ENCODE measurements around the gene SGO1. TPM values are rescaled to one million over a fixed set of nuclear protein-coding genes. Genes with fewer than 3 reads are reported as not detected.

Gene SGO1
- total RNA-seq, 4 donors from 2014 or later: 0.33 to 0.67 (median 0.46) TPM; not detected in 1

DNA sequence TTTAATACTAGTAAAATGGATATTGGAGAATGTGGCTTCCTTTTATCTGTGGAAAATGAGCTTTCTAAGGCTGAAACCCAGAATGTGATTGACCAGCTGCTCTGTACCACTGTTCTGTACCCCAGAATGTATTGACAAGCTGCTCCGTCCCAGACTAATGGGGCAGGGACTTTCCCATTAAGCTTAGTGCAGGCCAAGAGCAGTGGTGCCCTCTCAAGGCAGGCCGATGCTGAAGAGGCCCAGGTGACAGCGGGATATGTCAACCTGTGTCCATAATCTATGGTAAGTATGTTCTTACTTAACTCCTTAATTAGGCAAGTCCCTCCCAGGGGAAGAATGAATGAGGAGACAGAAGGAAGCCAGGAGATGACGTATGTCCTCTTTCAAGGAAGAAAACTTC lies 31.1 kb downstream of the SGO1 start:
- H3K36me3 ChIP-seq: no peaks in the 10 kb centered on the region
- no peaks in the 10 kb centered on the region for H3K9me3 ChIP-seq
- 89 to 94% methylated on average over 4 of the region's 4 CpGs for WGBS, 2 donors
- no peak overlapping the region for H3K27ac ChIP-seq
- no peak overlapping the region for H3K4me3 ChIP-seq (replicated peaks in 1 of 3)
- DNase-seq: no peak
- intact Hi-C loops (cut with DNase I): no loop called here
- H3K4me1 ChIP-seq: no peaks in the 10 kb centered on the region
- TF ChIP-seq POLR2A (IDR thresholded peaks at IDR 0.05): no peak
- TF ChIP-seq, protein P1, sequence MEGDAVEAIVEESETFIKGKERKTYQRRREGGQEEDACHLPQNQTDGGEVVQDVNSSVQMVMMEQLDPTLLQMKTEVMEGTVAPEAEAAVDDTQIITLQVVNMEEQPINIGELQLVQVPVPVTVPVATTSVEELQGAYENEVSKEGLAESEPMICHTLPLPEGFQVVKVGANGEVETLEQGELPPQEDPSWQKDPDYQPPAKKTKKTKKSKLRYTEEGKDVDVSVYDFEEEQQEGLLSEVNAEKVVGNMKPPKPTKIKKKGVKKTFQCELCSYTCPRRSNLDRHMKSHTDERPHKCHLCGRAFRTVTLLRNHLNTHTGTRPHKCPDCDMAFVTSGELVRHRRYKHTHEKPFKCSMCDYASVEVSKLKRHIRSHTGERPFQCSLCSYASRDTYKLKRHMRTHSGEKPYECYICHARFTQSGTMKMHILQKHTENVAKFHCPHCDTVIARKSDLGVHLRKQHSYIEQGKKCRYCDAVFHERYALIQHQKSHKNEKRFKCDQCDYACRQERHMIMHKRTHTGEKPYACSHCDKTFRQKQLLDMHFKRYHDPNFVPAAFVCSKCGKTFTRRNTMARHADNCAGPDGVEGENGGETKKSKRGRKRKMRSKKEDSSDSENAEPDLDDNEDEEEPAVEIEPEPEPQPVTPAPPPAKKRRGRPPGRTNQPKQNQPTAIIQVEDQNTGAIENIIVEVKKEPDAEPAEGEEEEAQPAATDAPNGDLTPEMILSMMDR (IDR thresholded peaks at IDR 0.05): no peak
- H3K27me3 ChIP-seq: no peaks in the 10 kb centered on the region

DNA sequence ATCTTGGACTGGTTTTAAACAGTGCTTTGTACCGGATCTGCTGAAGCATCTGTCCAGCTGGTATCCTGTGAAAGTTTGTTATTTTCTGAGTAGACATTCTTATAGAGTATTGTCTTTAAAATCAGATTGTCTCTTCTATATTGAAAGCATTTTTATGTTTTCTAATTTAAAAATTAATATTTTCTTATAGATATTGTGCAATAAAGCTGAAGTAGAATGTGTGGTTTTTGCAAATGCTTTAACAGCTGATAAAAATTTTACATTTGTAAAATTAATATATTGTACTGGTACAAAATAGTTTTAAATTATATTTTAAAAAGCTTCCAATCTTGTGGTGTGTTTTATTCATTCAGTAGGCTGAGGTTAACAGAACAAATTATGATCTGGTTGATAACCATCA lies 31.9 kb downstream of the SGO1 start:
- TF ChIP-seq POLR2A (IDR thresholded peaks at IDR 0.05): no peak
- TF ChIP-seq, protein P1 (IDR thresholded peaks at IDR 0.05): no peak
- 94% methylated on average over 1 of the region's 1 CpG for WGBS, 2 donors
- H3K4me3 ChIP-seq (replicated peaks in 1 of 3): no peak overlapping the region
- H3K36me3 ChIP-seq: no peaks in the 10 kb centered on the region
- H3K27ac ChIP-seq: no peak overlapping the region
- no peaks in the 10 kb centered on the region for H3K4me1 ChIP-seq
- no peaks in the 10 kb centered on the region for H3K27me3 ChIP-seq
- intact Hi-C loops (cut with DNase I): no loop called here
- H3K9me3 ChIP-seq: no peaks in the 10 kb centered on the region
- no peak for DNase-seq

GRCh38 chr3:20148466-20148865 lies 37.5 kb downstream of the SGO1 start:
- Histone ChIP-seq H3K27me3 (no peaks in the 10 kb centered on the region), H3K36me3 (peaks cover 0 to 9% of the 10 kb centered on the region in 2 donors), H3K4me3 (replicated peaks in 1 of 3) (no peak overlapping the region), H3K4me1 (no peaks in the 10 kb centered on the region), H3K27ac (no peak overlapping the region), H3K9me3 (no peaks in the 10 kb centered on the region)
- no peak for DNase-seq
- 84 to 88% methylated on average over 10 of the region's 10 CpGs for WGBS, 2 donors
- intact Hi-C loops (cut with DNase I): no loop called here
- TF ChIP-seq, protein P1 (IDR thresholded peaks at IDR 0.05): no peak
- no peak for TF ChIP-seq POLR2A (IDR thresholded peaks at IDR 0.05)

- H3K9me3 ChIP-seq: no peaks in the 10 kb centered on the region
- peaks cover 0 to 9% of the 10 kb centered on the region in 2 donors for H3K36me3 ChIP-seq
- H3K27me3 ChIP-seq: no peaks in the 10 kb centered on the region
- no peak for TF ChIP-seq POLR2A (IDR thresholded peaks at IDR 0.05)
- TF ChIP-seq, protein P1 (IDR thresholded peaks at IDR 0.05): no peak
- no peak for DNase-seq
- intact Hi-C loops (cut with DNase I): no loop called here
- H3K27ac ChIP-seq: no peak overlapping the region
- no peak overlapping the region for H3K4me3 ChIP-seq (replicated peaks in 1 of 3)
- H3K4me1 ChIP-seq: no peaks in the 10 kb centered on the region
These were observed 38.6 kb downstream of the SGO1 start for GRCh38 chr3:20147361-20147760.

- intact Hi-C loops (cut with DNase I): no loop called here
- Histone ChIP-seq H3K4me3 (replicated peaks in 1 of 3) (no peak overlapping the region), H3K4me1 (no peaks in the 10 kb centered on the region), H3K27me3 (no peaks in the 10 kb centered on the region), H3K36me3 (peaks cover 0 to 9% of the 10 kb centered on the region in 2 donors), H3K9me3 (no peaks in the 10 kb centered on the region), H3K27ac (no peak overlapping the region)
- 94 to 96% methylated on average over 8 of the region's 8 CpGs for WGBS, 2 donors
- no peak for DNase-seq
- TF ChIP-seq, protein P1 (IDR thresholded peaks at IDR 0.05): no peak
- TF ChIP-seq POLR2A (IDR thresholded peaks at IDR 0.05): no peak
These were observed 39.7 kb downstream of the SGO1 start for GRCh38 chr3:20146301-20146700.
